Breast epithelium (tissue), 4 donors: ENCODE data around the gene RIMS1. TPM values are rescaled to one million over a fixed set of nuclear protein-coding genes. Genes with fewer than 3 reads are reported as not detected.

Experiments
- DNase-seq, 2 donors: peaks; one replicate each; pipeline ENCODE4 v3.0.0-alpha.2; 2019; ENCODE audit warnings: low spot score in 2 of 2
- H3K27ac ChIP-seq, 2 donors: fragments of 200-600 bp; sonication (generic) in 1 of 2; one replicate each; pipeline ENCODE4 v1.5.1; 2016 to 2019; ENCODE audit warnings: mild to moderate bottlenecking in 1 of 2
- H3K27me3 ChIP-seq, 2 donors: fragments of 200-600 bp; sonication (generic) in 1 of 2; one replicate each; pipeline versions ENCODE4 v1.5.1 to v1.6.0; 2017 to 2019; ENCODE audit warnings: control low read depth in 1 of 2, mild to moderate bottlenecking in 1 of 2
- H3K36me3 ChIP-seq: fragments of 200-600 bp; one replicate; pipeline ENCODE4 v1.5.1; 2019
- H3K4me1 ChIP-seq, 2 donors: fragments of 200-600 bp; sonication (generic); one replicate each; pipeline ENCODE4 v1.5.1; 2016 to 2019; ENCODE audit warnings: control low read depth in 1 of 2
- H3K4me3 ChIP-seq, 3 donors: fragments of 200-600 bp; sonication (generic); 1 replicate in 2 of 3; 2 replicates in 1 of 3; pipeline ENCODE4 v1.5.1; 2016 to 2019; ENCODE audit warnings: mild to moderate bottlenecking in 3 of 3, moderate library complexity in 2 of 3
- H3K9me3 ChIP-seq, 2 donors: fragments of 200-600 bp; sonication (generic) in 1 of 2; one replicate each; pipeline ENCODE4 v1.5.1; 2016 to 2019; ENCODE audit warnings: control low read depth in 1 of 2
- CTCF ChIP-seq, 3 donors: fragments of 450-650 bp; IDR thresholded peaks; one replicate each; pipeline ENCODE4 v1.5.1; 2016 to 2017; ENCODE audit warnings: antibody characterized with exemption in 3 of 3, mild to moderate bottlenecking in 3 of 3, moderate library complexity in 3 of 3
- POLR2A ChIP-seq: fragments of 450-650 bp; IDR thresholded peaks from one replicate; pipeline ENCODE4 v1.6.1; 2016; ENCODE audit warnings: antibody characterized with exemption, mild to moderate bottlenecking, moderate library complexity
- POLR2AphosphoS5 ChIP-seq, 3 donors: sonication (generic); formaldehyde crosslinking; IDR thresholded peaks; one replicate each; pipeline ENCODE4 v1.6.1; 2017; ENCODE audit warnings: antibody characterized with exemption in 3 of 3
- intact Hi-C: fragments of 100-400 bp; cut with DNase I; formaldehyde crosslinking; loops from one replicate; pipeline ENCODE4 v1.15.1; 2023; ENCODE audit warnings: low total_unique reads
- total RNA-seq, 3 donors: library from RNA; depleted of rRNA; stranded (reverse); fragments of >200 nt; gene quantifications; one replicate each; pipeline ENCODE4 v1.1.0, GENCODE V29; 2016

The RIMS1 gene
- total RNA-seq, 3 donors from 2014 or later, result 1.3 to 4.0 (median 2.6) TPM

- H3K27me3 ChIP-seq, result no peaks in the 10 kb centered on the region
- H3K27ac ChIP-seq, result no peak overlapping the region
- TF ChIP-seq POLR2A, result no peak
- no peak for TF ChIP-seq POLR2AphosphoS5 (IDR thresholded peaks at IDR 0.05)
- no peak for TF ChIP-seq CTCF (IDR thresholded peaks at IDR 0.05)
- DNase-seq, result no peak
- H3K36me3 ChIP-seq, result no peaks in the 10 kb centered on the region
- H3K4me3 ChIP-seq, result no peak overlapping the region
- no peaks in the 10 kb centered on the region for H3K4me1 ChIP-seq
- intact Hi-C loops, result no loop called here
- no peaks in the 10 kb centered on the region for H3K9me3 ChIP-seq
Observed at GRCh38 chr6:72282201-72282600, 395.9 kb downstream of the RIMS1 start.

GRCh38 chr6:72283571-72283970 is 397.2 kb downstream of the RIMS1 start:
- no peak overlapping the region for H3K4me3 ChIP-seq
- H3K27me3 ChIP-seq, result no peaks in the 10 kb centered on the region
- H3K36me3 ChIP-seq, result no peaks in the 10 kb centered on the region
- TF ChIP-seq CTCF (IDR thresholded peaks at IDR 0.05) (no peak), POLR2A (no peak), POLR2AphosphoS5 (IDR thresholded peaks at IDR 0.05) (no peak)
- no peak overlapping the region for H3K27ac ChIP-seq
- no peaks in the 10 kb centered on the region for H3K4me1 ChIP-seq
- intact Hi-C loops, result no loop called here
- H3K9me3 ChIP-seq, result no peaks in the 10 kb centered on the region
- DNase-seq, result no peak

- Histone ChIP-seq H3K9me3 (no peaks in the 10 kb centered on the region), H3K36me3 (no peaks in the 10 kb centered on the region), H3K4me3 (no peak overlapping the region), H3K27me3 (no peaks in the 10 kb centered on the region), H3K27ac (no peak overlapping the region), H3K4me1 (no peaks in the 10 kb centered on the region)
- TF ChIP-seq CTCF (IDR thresholded peaks at IDR 0.05) (no peak), POLR2AphosphoS5 (IDR thresholded peaks at IDR 0.05) (no peak), POLR2A (no peak)
- no peak for DNase-seq
- intact Hi-C loops, result no loop called here
Observed at GRCh38 chr6:72286911-72287311, 400.6 kb downstream of the RIMS1 start.

- intact Hi-C loops, result no loop called here
- Histone ChIP-seq H3K4me3 (no peak overlapping the region), H3K9me3 (no peaks in the 10 kb centered on the region), H3K36me3 (no peaks in the 10 kb centered on the region), H3K27me3 (no peaks in the 10 kb centered on the region), H3K27ac (no peak overlapping the region), H3K4me1 (no peaks in the 10 kb centered on the region)
- DNase-seq, result no peak
- TF ChIP-seq POLR2A, result no peak
- no peak for TF ChIP-seq CTCF (IDR thresholded peaks at IDR 0.05)
- TF ChIP-seq POLR2AphosphoS5 (IDR thresholded peaks at IDR 0.05), result no peak
Observed at GRCh38 chr6:72287801-72288200, 401.5 kb downstream of the RIMS1 start.

- Histone ChIP-seq H3K27ac (no peak overlapping the region), H3K27me3 (no peaks in the 10 kb centered on the region), H3K36me3 (no peaks in the 10 kb centered on the region), H3K4me1 (no peaks in the 10 kb centered on the region), H3K4me3 (no peak overlapping the region), H3K9me3 (no peaks in the 10 kb centered on the region)
- no peak for TF ChIP-seq CTCF (IDR thresholded peaks at IDR 0.05)
- DNase-seq, result no peak
- intact Hi-C loops, result no loop called here
Observed at GRCh38 chr6:72288592-72288991, 402.2 kb downstream of the RIMS1 start.
